WTC11 (cell line): ENCODE data around the gene MOGAT2.

Experiments
- CTCF ChIP-seq: fragments of 200-600 bp; IDR thresholded peaks from 2 replicates; pipeline ENCODE4 v1.8.0; 2022; ENCODE audit warnings: antibody characterized with exemption
- E2F4 ChIP-seq: sonication (generic); formaldehyde crosslinking; IDR thresholded peaks from 2 replicates; pipeline ENCODE4 v1.8.1; 2022; ENCODE audit warnings: low read depth, mild to moderate bottlenecking, moderate library complexity, missing genetic modification reagents, borderline replicate concordance
- EMX1 ChIP-seq: fragments of 250-450 bp; sonication (Bioruptor Pico); IDR thresholded peaks from 2 replicates; pipeline ENCODE4 v1.8.0; 2021; ENCODE audit warnings: mild to moderate bottlenecking
- ZBTB21 ChIP-seq: sonication (generic); formaldehyde crosslinking; IDR thresholded peaks from 2 replicates; pipeline ENCODE4 v1.8.1; 2023; ENCODE audit warnings: mild to moderate bottlenecking, missing genetic modification reagents, borderline replicate concordance
- TF ChIP-seq, protein P1 (sequence below): sonication (generic); formaldehyde crosslinking; IDR thresholded peaks from 2 replicates; pipeline ENCODE4 v1.8.1; 2023; ENCODE audit warnings: mild to moderate bottlenecking, missing genetic modification reagents, moderate library complexity
- TF ChIP-seq, protein P2 (sequence below): sonication (generic); formaldehyde crosslinking; IDR thresholded peaks from 2 replicates; pipeline ENCODE4 v1.8.0; 2022; ENCODE audit warnings: mild to moderate bottlenecking, missing genetic modification reagents
- TF ChIP-seq, protein P3 (sequence below): sonication (generic); formaldehyde crosslinking; IDR thresholded peaks from 2 replicates; pipeline ENCODE4 v1.8.1; 2023; ENCODE audit warnings: mild to moderate bottlenecking, missing genetic modification reagents, moderate library complexity
- TF ChIP-seq, protein P4 (sequence below): sonication (generic); formaldehyde crosslinking; IDR thresholded peaks from 2 replicates; pipeline ENCODE4 v1.8.1; 2023; ENCODE audit warnings: mild to moderate bottlenecking, moderate library complexity, missing genetic modification reagents

DNA sequence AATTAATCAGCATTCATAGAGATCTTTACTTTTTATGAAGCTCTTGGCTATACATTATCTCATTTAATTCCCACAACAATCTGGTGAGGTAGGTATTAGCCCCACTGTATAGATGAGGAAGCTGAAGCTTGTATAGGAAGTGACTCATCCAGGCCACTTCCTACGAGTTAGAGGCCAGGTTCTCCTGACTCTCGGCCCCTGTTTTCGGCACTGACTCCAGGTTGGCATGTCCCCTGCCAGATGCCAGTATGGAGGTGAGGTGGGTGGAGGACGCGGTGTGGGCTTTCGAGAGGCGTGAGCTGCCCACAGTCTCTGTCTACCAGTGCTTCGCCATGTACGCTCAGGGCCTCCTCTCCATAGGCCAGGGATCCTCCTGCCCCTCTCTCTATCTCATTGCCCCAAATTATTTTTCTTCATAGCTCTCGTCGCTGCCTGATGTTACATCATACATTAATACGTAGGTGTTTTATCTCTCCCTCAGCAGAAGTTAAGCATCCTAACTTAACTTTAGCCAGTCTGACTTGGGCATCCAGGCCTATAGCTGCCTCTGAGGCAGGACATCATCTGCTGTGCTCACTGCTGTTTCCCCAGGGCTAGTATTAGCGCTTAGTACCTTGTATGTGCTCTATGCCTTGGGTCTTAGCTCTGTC, 59.9 kb downstream of the MOGAT2 start:
- TF ChIP-seq CTCF = no peak
- TF ChIP-seq, protein P1, sequence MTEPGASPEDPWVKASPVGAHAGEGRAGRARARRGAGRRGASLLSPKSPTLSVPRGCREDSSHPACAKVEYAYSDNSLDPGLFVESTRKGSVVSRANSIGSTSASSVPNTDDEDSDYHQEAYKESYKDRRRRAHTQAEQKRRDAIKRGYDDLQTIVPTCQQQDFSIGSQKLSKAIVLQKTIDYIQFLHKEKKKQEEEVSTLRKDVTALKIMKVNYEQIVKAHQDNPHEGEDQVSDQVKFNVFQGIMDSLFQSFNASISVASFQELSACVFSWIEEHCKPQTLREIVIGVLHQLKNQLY (CRISPR knock-in tag) = no peak
- TF ChIP-seq, protein P2, sequence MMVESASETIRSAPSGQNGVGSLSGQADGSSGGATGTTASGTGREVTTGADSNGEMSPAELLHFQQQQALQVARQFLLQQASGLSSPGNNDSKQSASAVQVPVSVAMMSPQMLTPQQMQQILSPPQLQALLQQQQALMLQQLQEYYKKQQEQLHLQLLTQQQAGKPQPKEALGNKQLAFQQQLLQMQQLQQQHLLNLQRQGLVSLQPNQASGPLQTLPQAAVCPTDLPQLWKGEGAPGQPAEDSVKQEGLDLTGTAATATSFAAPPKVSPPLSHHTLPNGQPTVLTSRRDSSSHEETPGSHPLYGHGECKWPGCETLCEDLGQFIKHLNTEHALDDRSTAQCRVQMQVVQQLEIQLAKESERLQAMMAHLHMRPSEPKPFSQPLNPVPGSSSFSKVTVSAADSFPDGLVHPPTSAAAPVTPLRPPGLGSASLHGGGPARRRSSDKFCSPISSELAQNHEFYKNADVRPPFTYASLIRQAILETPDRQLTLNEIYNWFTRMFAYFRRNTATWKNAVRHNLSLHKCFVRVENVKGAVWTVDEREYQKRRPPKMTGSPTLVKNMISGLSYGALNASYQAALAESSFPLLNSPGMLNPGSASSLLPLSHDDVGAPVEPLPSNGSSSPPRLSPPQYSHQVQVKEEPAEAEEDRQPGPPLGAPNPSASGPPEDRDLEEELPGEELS (CRISPR knock-in tag) = no peak
- TF ChIP-seq E2F4 (CRISPR knock-in tag) = no peak
- TF ChIP-seq ZBTB21 (CRISPR knock-in tag) = no peak
- TF ChIP-seq EMX1 (CRISPR knock-in tag) = no peak
- TF ChIP-seq, protein P3, sequence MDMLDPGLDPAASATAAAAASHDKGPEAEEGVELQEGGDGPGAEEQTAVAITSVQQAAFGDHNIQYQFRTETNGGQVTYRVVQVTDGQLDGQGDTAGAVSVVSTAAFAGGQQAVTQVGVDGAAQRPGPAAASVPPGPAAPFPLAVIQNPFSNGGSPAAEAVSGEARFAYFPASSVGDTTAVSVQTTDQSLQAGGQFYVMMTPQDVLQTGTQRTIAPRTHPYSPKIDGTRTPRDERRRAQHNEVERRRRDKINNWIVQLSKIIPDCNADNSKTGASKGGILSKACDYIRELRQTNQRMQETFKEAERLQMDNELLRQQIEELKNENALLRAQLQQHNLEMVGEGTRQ (CRISPR knock-in tag) = no peak
- TF ChIP-seq, protein P4, sequence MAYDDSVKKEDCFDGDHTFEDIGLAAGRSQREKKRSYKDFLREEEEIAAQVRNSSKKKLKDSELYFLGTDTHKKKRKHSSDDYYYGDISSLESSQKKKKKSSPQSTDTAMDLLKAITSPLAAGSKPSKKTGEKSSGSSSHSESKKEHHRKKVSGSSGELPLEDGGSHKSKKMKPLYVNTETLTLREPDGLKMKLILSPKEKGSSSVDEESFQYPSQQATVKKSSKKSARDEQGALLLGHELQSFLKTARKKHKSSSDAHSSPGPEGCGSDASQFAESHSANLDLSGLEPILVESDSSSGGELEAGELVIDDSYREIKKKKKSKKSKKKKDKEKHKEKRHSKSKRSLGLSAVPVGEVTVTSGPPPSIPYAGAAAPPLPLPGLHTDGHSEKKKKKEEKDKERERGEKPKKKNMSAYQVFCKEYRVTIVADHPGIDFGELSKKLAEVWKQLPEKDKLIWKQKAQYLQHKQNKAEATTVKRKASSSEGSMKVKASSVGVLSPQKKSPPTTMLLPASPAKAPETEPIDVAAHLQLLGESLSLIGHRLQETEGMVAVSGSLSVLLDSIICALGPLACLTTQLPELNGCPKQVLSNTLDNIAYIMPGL (CRISPR knock-in tag) = no peak
